ENCODE data around the gene LGALS7B.
A peak's percentile ranks its signal among the peaks of the same experiment; 100 is the strongest.

The LGALS7B gene

GRCh38 chr19:38831142-38831605 lies 42.2 kb downstream of the LGALS7B start:
- Histone ChIP-seq H3K4me3 (ENCODE audit: low read length) (peak overlapping the region; percentile 87), H3K9me3 (replicated peaks; ENCODE audit: insufficient read depth, low read length) (no peaks in the 10 kb centered on the region), H3K36me3 (replicated peaks; ENCODE audit: insufficient read depth, low read length) (no peaks in the 10 kb centered on the region), H3K27ac (ENCODE audit: low read length) (no peak overlapping the region), H2AFZ (ENCODE audit: low read length) (peak overlapping the region; percentile 94), H3K9ac (ENCODE audit: low read length) (peak overlapping the region; percentile 50; the same call in 1 of the 2 replicates), H3F3A (ENCODE audit: insufficient read depth, low read length) (peaks cover 6% of the 10 kb centered on the region), H3K79me2 (ENCODE audit: low read length) (0 out of 2 replicates have a peak, but pooled peaks cover 6% of the 10 kb centered on the region), H3K9me2 (replicated peaks; ENCODE audit: insufficient read depth, low read length) (no peaks in the 10 kb centered on the region), H4K20me1 (ENCODE audit: insufficient read depth, low read length) (no peaks in the 10 kb centered on the region), H3K4me2 (ENCODE audit: low read depth, low read length) (peak overlapping the region; percentile 90), H3K4me1 (ENCODE audit: low read length) (no peaks in the 10 kb centered on the region), H3K27me3 (replicated peaks; ENCODE audit: insufficient read depth, low read length) (no peaks in the 10 kb centered on the region)
- no peak for DNase-seq
- no peak for TF ChIP-seq CTCF (IDR thresholded peaks at IDR 0.05; ENCODE audit: low read length)
- TF ChIP-seq EZH2phosphoT487 (IDR thresholded peaks at IDR 0.05; ENCODE audit: low read length), result no peak
- TF ChIP-seq EZH2 (optimal IDR thresholded peaks at IDR 0.05; ENCODE audit: low read depth, low read length), result no peak

DNA sequence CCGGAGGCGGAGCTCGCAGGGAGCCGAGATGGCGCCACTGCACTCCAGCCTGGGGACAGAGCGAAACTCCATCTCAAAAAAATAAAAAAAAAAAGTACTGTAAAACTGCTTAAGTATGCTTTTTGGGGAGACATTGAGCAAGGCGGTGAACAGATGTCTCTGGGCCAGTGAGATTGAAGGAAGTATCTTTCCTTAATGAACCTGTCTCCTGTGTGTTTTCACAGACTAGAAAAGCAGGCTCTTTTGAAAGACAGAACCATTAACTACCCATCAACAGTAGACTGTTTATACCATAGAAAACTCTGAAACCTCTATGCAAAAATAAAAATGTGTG lies 44.1 kb downstream of the LGALS7B start:
- no peaks in the 10 kb centered on the region for H4K20me1 ChIP-seq (ENCODE audit: insufficient read depth, low read length)
- no peaks in the 10 kb centered on the region for H3K4me1 ChIP-seq (ENCODE audit: low read length)
- no peaks in the 10 kb centered on the region for H3K9me3 ChIP-seq (replicated peaks; ENCODE audit: insufficient read depth, low read length)
- no peak for DNase-seq
- H3K9me2 ChIP-seq (replicated peaks; ENCODE audit: insufficient read depth, low read length), result no peaks in the 10 kb centered on the region
- no peak overlapping the region for H3K4me3 ChIP-seq (ENCODE audit: low read length)
- no peak overlapping the region for H2AFZ ChIP-seq (ENCODE audit: low read length)
- peaks cover 20% of the 10 kb centered on the region for H3F3A ChIP-seq (ENCODE audit: insufficient read depth, low read length)
- H3K27ac ChIP-seq (ENCODE audit: low read length), result no peak overlapping the region
- H3K36me3 ChIP-seq (replicated peaks; ENCODE audit: insufficient read depth, low read length), result peaks cover 6% of the 10 kb centered on the region
- no peak for TF ChIP-seq EZH2 (optimal IDR thresholded peaks at IDR 0.05; ENCODE audit: low read depth, low read length)
- no peak for TF ChIP-seq EZH2phosphoT487 (IDR thresholded peaks at IDR 0.05; ENCODE audit: low read length)
- TF ChIP-seq CTCF (IDR thresholded peaks at IDR 0.05; ENCODE audit: low read length), result no peak
- no peak overlapping the region for H3K4me2 ChIP-seq (ENCODE audit: low read depth, low read length)
- no peak overlapping the region for H3K9ac ChIP-seq (ENCODE audit: low read length)
- 0 out of 2 replicates have a peak, but pooled peaks cover 6% of the 10 kb centered on the region for H3K79me2 ChIP-seq (ENCODE audit: low read length)
- H3K27me3 ChIP-seq (replicated peaks; ENCODE audit: insufficient read depth, low read length), result no peaks in the 10 kb centered on the region

DNA sequence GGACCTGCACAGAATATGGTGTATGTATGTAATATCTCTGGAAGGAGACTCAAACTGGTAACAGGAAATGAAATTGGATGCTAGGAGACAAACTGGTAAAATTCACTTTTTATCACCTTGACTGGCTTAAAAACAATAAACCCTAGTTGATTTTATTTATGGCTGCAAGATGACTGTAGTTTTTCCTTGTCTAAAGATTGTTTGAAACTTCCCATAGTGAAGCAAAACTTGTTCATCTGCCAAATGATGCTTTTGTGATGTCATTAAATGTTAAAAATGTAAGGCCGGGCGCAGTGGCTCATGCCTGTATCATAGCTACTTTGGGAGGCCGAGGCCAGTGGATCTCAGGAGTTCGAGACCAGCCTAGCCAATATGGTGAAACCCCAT lies 45.1 kb downstream of the LGALS7B start:
- H3K9ac ChIP-seq (ENCODE audit: low read length), result no peak overlapping the region
- peaks cover 24% of the 10 kb centered on the region for H3F3A ChIP-seq (ENCODE audit: insufficient read depth, low read length)
- no peaks in the 10 kb centered on the region for H3K4me1 ChIP-seq (ENCODE audit: low read length)
- H3K27me3 ChIP-seq (replicated peaks; ENCODE audit: insufficient read depth, low read length), result no peaks in the 10 kb centered on the region
- H3K4me3 ChIP-seq (ENCODE audit: low read length), result no peak overlapping the region
- H3K9me3 ChIP-seq (replicated peaks; ENCODE audit: insufficient read depth, low read length), result no peaks in the 10 kb centered on the region
- H3K79me2 ChIP-seq (ENCODE audit: low read length), result 0 out of 2 replicates have a peak, but pooled peaks cover 6% of the 10 kb centered on the region
- no peaks in the 10 kb centered on the region for H3K9me2 ChIP-seq (replicated peaks; ENCODE audit: insufficient read depth, low read length)
- H3K36me3 ChIP-seq (replicated peaks; ENCODE audit: insufficient read depth, low read length), result peaks cover 6% of the 10 kb centered on the region
- no peak for TF ChIP-seq EZH2phosphoT487 (IDR thresholded peaks at IDR 0.05; ENCODE audit: low read length)
- TF ChIP-seq CTCF (IDR thresholded peaks at IDR 0.05; ENCODE audit: low read length), result no peak
- H4K20me1 ChIP-seq (ENCODE audit: insufficient read depth, low read length), result no peaks in the 10 kb centered on the region
- H2AFZ ChIP-seq (ENCODE audit: low read length), result no peak overlapping the region
- no peak overlapping the region for H3K27ac ChIP-seq (ENCODE audit: low read length)
- no peak for DNase-seq
- no peak overlapping the region for H3K4me2 ChIP-seq (ENCODE audit: low read depth, low read length)

Measured in MM.1S (cell line).